ENCODE measurements around the gene GRIA2. TPM values are rescaled to one million over a fixed set of nuclear protein-coding genes. Genes with fewer than 3 reads are reported as not detected.

GRIA2 gene
- total and polyA plus RNA-seq, 2 donors (not counting 1 experiment from before 2014, with no cell fraction given) = not detected

GRCh38 chr4:157372567-157372966 lies 152.0 kb downstream of the GRIA2 start:
- POLR2A ChIA-PET = no interaction called here
- Histone ChIP-seq H3K27ac (ENCODE audit: low read length in 2 of 2) (no peak overlapping the region), H3K4me3 (ENCODE audit: control extremely low read depth in 1 of 5, extremely low read depth in 1 of 5, insufficient read depth in 1 of 5, low read depth in 2 of 5, low read length in 4 of 5) (no peak overlapping the region), H3K36me3 (replicated peaks in 1 of 2; ENCODE audit: control extremely low read depth in 1 of 2, control insufficient read depth in 1 of 2, extremely low read depth in 1 of 2, insufficient read depth in 2 of 2, low read length in 1 of 2) (no peaks in the 10 kb centered on the region), H3K9me3 (ENCODE audit: control extremely low read depth in 1 of 3, control insufficient read depth in 2 of 3, insufficient read depth in 1 of 3, low read length in 2 of 3) (no peaks in the 10 kb centered on the region), H3K4me1 (ENCODE audit: control insufficient read depth in 2 of 2, insufficient read depth in 2 of 2, low read length in 2 of 2) (no peaks in the 10 kb centered on the region), H3K9ac (ENCODE audit: low read length) (no peak overlapping the region), H3K4me2 (replicated peaks; ENCODE audit: low read depth, low read length, poor library complexity, severe bottlenecking) (no peak overlapping the region), H2AFZ (ENCODE audit: insufficient read depth, low read depth, low read length, poor library complexity, severe bottlenecking) (no peak overlapping the region), H3K79me2 (ENCODE audit: control insufficient read depth, insufficient read depth, low read length) (no peaks in the 10 kb centered on the region), H3K27me3 (replicated peaks in 1 of 4; ENCODE audit: control extremely low read depth in 1 of 4, control insufficient read depth in 3 of 4, insufficient read depth in 4 of 4, low read length in 3 of 4) (no peaks in the 10 kb centered on the region), H4K20me1 (ENCODE audit: control insufficient read depth, insufficient read depth, low read length, poor library complexity, severe bottlenecking) (no peaks in the 10 kb centered on the region)
- WGBS (ENCODE audit: insufficient coverage) = 86% methylated on average over 1 of the region's 3 CpGs
- ATAC-seq (ENCODE audit: low read depth) = no peak
- no peak for DNase-seq
- Mint-ChIP-seq H3K27ac (no peak overlapping the region), H3K9me3 (ENCODE audit: insufficient read depth) (no peaks in the 10 kb centered on the region), H3K4me1 (no peaks in the 10 kb centered on the region), H3K4me3 (no peak overlapping the region), H3K27me3 (no peaks in the 10 kb centered on the region)
- CTCF ChIA-PET = no interaction called here
- TF ChIP-seq, protein P1, sequence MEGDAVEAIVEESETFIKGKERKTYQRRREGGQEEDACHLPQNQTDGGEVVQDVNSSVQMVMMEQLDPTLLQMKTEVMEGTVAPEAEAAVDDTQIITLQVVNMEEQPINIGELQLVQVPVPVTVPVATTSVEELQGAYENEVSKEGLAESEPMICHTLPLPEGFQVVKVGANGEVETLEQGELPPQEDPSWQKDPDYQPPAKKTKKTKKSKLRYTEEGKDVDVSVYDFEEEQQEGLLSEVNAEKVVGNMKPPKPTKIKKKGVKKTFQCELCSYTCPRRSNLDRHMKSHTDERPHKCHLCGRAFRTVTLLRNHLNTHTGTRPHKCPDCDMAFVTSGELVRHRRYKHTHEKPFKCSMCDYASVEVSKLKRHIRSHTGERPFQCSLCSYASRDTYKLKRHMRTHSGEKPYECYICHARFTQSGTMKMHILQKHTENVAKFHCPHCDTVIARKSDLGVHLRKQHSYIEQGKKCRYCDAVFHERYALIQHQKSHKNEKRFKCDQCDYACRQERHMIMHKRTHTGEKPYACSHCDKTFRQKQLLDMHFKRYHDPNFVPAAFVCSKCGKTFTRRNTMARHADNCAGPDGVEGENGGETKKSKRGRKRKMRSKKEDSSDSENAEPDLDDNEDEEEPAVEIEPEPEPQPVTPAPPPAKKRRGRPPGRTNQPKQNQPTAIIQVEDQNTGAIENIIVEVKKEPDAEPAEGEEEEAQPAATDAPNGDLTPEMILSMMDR (IDR thresholded peaks at IDR 0.05) = no peak
- TF ChIP-seq EZH2 (IDR thresholded peaks at IDR 0.05; ENCODE audit: borderline replicate concordance, insufficient read depth, low read depth, low read length, poor library complexity, severe bottlenecking) = no peak
- intact Hi-C loops (cut with micrococcal nuclease) = no loop called here

DNA sequence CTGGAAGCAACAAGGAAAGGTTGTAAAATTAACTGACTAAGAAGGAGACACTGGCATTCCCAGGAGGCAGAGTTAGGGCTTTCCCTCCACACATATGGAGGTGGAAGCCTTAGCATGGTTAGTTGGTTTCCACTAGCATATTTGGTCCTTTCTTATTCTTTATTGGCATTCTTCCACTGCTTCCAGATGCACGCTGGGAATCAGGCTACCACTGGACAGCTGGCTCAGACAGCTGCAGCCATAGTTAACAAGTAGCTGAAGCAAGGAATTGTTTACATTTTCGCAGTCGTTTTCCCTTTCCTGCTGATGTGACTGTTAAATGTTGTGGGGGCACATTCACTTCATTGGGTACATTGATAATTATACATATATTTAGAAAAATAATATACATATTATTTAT lies 169.2 kb downstream of the GRIA2 start:
- Histone ChIP-seq H3K4me2 (replicated peaks; ENCODE audit: low read depth, low read length, poor library complexity, severe bottlenecking) (no peak overlapping the region), H3K79me2 (ENCODE audit: control insufficient read depth, insufficient read depth, low read length) (no peaks in the 10 kb centered on the region), H3K4me1 (ENCODE audit: control insufficient read depth in 2 of 2, insufficient read depth in 2 of 2, low read length in 2 of 2) (no peaks in the 10 kb centered on the region), H3K27ac (ENCODE audit: low read length in 2 of 2) (no peak overlapping the region), H3K9ac (ENCODE audit: low read length) (no peak overlapping the region), H3K36me3 (replicated peaks in 1 of 2; ENCODE audit: control extremely low read depth in 1 of 2, control insufficient read depth in 1 of 2, extremely low read depth in 1 of 2, insufficient read depth in 2 of 2, low read length in 1 of 2) (no peaks in the 10 kb centered on the region), H3K9me3 (ENCODE audit: control extremely low read depth in 1 of 3, control insufficient read depth in 2 of 3, insufficient read depth in 1 of 3, low read length in 2 of 3) (no peaks in the 10 kb centered on the region), H4K20me1 (ENCODE audit: control insufficient read depth, insufficient read depth, low read length, poor library complexity, severe bottlenecking) (no peaks in the 10 kb centered on the region), H3K27me3 (replicated peaks in 1 of 4; ENCODE audit: control extremely low read depth in 1 of 4, control insufficient read depth in 3 of 4, insufficient read depth in 4 of 4, low read length in 3 of 4) (no peaks in the 10 kb centered on the region), H2AFZ (ENCODE audit: insufficient read depth, low read depth, low read length, poor library complexity, severe bottlenecking) (no peak overlapping the region), H3K4me3 (ENCODE audit: control extremely low read depth in 1 of 5, extremely low read depth in 1 of 5, insufficient read depth in 1 of 5, low read depth in 2 of 5, low read length in 4 of 5) (no peak overlapping the region)
- CTCF ChIA-PET = no interaction called here
- DNase-seq (no peak), ATAC-seq (ENCODE audit: low read depth) (no peak)
- H3K9me3 Mint-ChIP-seq (ENCODE audit: insufficient read depth) = peaks cover 7% of the 10 kb centered on the region
- WGBS (ENCODE audit: insufficient coverage) = 80% methylated on average over 1 of the region's 3 CpGs
- H3K4me1 Mint-ChIP-seq = no peaks in the 10 kb centered on the region
- POLR2A ChIA-PET = no interaction called here
- TF ChIP-seq EZH2 (IDR thresholded peaks at IDR 0.05; ENCODE audit: borderline replicate concordance, insufficient read depth, low read depth, low read length, poor library complexity, severe bottlenecking) = no peak
- TF ChIP-seq, protein P1 (IDR thresholded peaks at IDR 0.05) = no peak
- no peak overlapping the region for H3K27ac Mint-ChIP-seq
- intact Hi-C loops (cut with micrococcal nuclease) = no loop called here
- H3K4me3 Mint-ChIP-seq = no peak overlapping the region
- no peaks in the 10 kb centered on the region for H3K27me3 Mint-ChIP-seq
